H1 (cell line): Measurements from ENCODE around the gene ARHGEF28. TPM values are rescaled to one million over a fixed set of nuclear protein-coding genes. Genes with fewer than 3 reads are reported as not detected.

Experiments
- CTCF ChIA-PET: fragments of 300-600 bp; sonication (Branson Sonifier 250); formaldehyde crosslinking; loops from one replicate; lab custom pipeline; 2021; ENCODE audit not compliant: partially characterized antibody; lab: Charles Lee
- POLR2A ChIA-PET: fragments of 300-600 bp; sonication (Branson Sonifier 250); formaldehyde crosslinking; loops from one replicate; lab custom pipeline; 2021; ENCODE audit warnings: inconsistent platforms; ENCODE audit not compliant: partially characterized antibody; lab: Charles Lee
- DNase-seq, 2 experiments: peaks; one replicate each; pipeline versions ENCODE4 v3.0.0 to v3.0.0-alpha.2; 2010 to 2022; ENCODE audit warnings: low spot score in 2 of 2, low read depth in 1 of 2, mixed read lengths in 1 of 2
- FAIRE-seq: peaks from 2 replicates; lab custom pipeline; 2011; peaks lifted over from hg19 to GRCh38; lab: Jason Lieb, UNC
- H2AFZ ChIP-seq: 2 replicates; pipeline ENCODE4 v1.8.1; 2012; ENCODE audit warnings: low read length, inconsistent platforms
- H2AK5ac ChIP-seq: 2 replicates; pipeline ENCODE4 v1.6.1; 2013; ENCODE audit warnings: low read depth, low read length
- H2BK120ac ChIP-seq: replicated peaks from 2 replicates; pipeline ENCODE3; 2013; ENCODE audit warnings: low read depth, low read length, inconsistent platforms
- H2BK12ac ChIP-seq: 2 replicates; pipeline ENCODE4 v1.6.1; 2013; ENCODE audit warnings: low read depth, low read length
- H2BK15ac ChIP-seq: 2 replicates; pipeline ENCODE4 v1.6.1; 2013; ENCODE audit warnings: low read length
- H2BK20ac ChIP-seq: 2 replicates; pipeline ENCODE4 v1.6.1; 2013; ENCODE audit warnings: low read length
- H2BK5ac ChIP-seq: 2 replicates; pipeline ENCODE4 v1.6.1; 2013; ENCODE audit warnings: low read depth, low read length
- H3K14ac ChIP-seq: 2 replicates; pipeline ENCODE4 v1.6.1; 2013; ENCODE audit warnings: inconsistent platforms; ENCODE audit not compliant: insufficient read length
- H3K18ac ChIP-seq: 2 replicates; pipeline ENCODE4 v1.6.1; 2013; ENCODE audit warnings: low read length; ENCODE audit errors: extremely low read depth
- H3K23ac ChIP-seq: 2 replicates; pipeline ENCODE4 v1.6.1; 2013; ENCODE audit warnings: inconsistent platforms; ENCODE audit not compliant: insufficient read length
- H3K23me2 ChIP-seq: 2 replicates; pipeline ENCODE4 v1.6.1; 2013; ENCODE audit warnings: low read depth, low read length
- H3K27ac ChIP-seq: 2 replicates; pipeline ENCODE4 v1.6.1; 2011; ENCODE audit warnings: low read depth, low read length, inconsistent platforms
- H3K27me3 ChIP-seq, 4 experiments: replicated peaks in 1 of 4; 1 replicate in 1 of 4; 2 replicates in 3 of 4; pipeline versions ENCODE4 v1.6.1 to v1.8.1; 2011 to 2013; ENCODE audit warnings: low read length in 3 of 4, mild to moderate bottlenecking in 3 of 4, inconsistent platforms in 2 of 4, mixed read lengths in 2 of 4, moderate library complexity in 1 of 4; ENCODE audit not compliant: control insufficient read depth in 3 of 4, insufficient read depth in 3 of 4; ENCODE audit errors: extremely low read depth in 1 of 4
- H3K36me3 ChIP-seq, 4 experiments: 2 replicates each; pipeline versions ENCODE4 v1.6.1 to v1.8.1; 2011 to 2013; ENCODE audit warnings: mild to moderate bottlenecking in 4 of 4, low read length in 3 of 4, moderate library complexity in 2 of 4, control low read depth in 1 of 4, inconsistent platforms in 1 of 4; ENCODE audit not compliant: insufficient read depth in 4 of 4, control insufficient read depth in 2 of 4
- H3K4ac ChIP-seq: replicated peaks from 2 replicates; pipeline ENCODE3; 2013; ENCODE audit warnings: low read length, low read depth, mixed read lengths, inconsistent platforms; ENCODE audit not compliant: insufficient read length
- H3K4me1 ChIP-seq, 4 experiments: replicated peaks in 1 of 4; 1 replicate in 1 of 4; 2 replicates in 3 of 4; pipeline versions ENCODE4 v1.6.1 to v1.8.1; 2011 to 2013; ENCODE audit warnings: low read length in 3 of 4, inconsistent platforms in 2 of 4, mixed read lengths in 1 of 4; ENCODE audit not compliant: insufficient read depth in 4 of 4, control insufficient read depth in 3 of 4
- H3K4me2 ChIP-seq, 2 experiments: 2 replicates each; pipeline versions ENCODE4 v1.6.1 to v1.8.1; 2011 to 2013; ENCODE audit warnings: low read depth in 2 of 2, low read length in 2 of 2, control low read depth in 1 of 2, inconsistent platforms in 1 of 2, mild to moderate bottlenecking in 1 of 2; ENCODE audit not compliant: insufficient read depth in 1 of 2
- H3K4me3 ChIP-seq, 4 experiments: fragments of 200-600, 300-600 bp in 1 of 4; sonication (generic), shearing (Covaris generic), sonication (Bioruptor Twin) in 1 of 4; 2 replicates each; pipeline versions ENCODE4 v1.5.1 to v1.8.1; 2011 to 2016; ENCODE audit warnings: low read length in 4 of 4, low read depth in 3 of 4, control low read depth in 2 of 4, inconsistent platforms in 2 of 4, mild to moderate bottlenecking in 2 of 4, mixed read lengths in 1 of 4, moderate library complexity in 1 of 4; ENCODE audit not compliant: insufficient read depth in 2 of 4; ENCODE audit errors: extremely low read depth in 1 of 4
- H3K56ac ChIP-seq: replicated peaks from 2 replicates; pipeline ENCODE3; 2013; ENCODE audit warnings: low read depth, mild to moderate bottlenecking, mixed read lengths, low read length, inconsistent platforms; ENCODE audit not compliant: insufficient read length
- H3K79me1 ChIP-seq: 2 replicates; pipeline ENCODE4 v1.6.1; 2013; ENCODE audit warnings: low read depth, low read length, control low read depth
- H3K79me2 ChIP-seq, 2 experiments: 2 replicates each; pipeline versions ENCODE4 v1.6.1 to v1.8.1; 2012 to 2013; ENCODE audit warnings: low read length in 2 of 2, mild to moderate bottlenecking in 2 of 2, inconsistent platforms in 1 of 2; ENCODE audit not compliant: insufficient read depth in 2 of 2, control insufficient read depth in 1 of 2
- H3K9ac ChIP-seq, 4 experiments: replicated peaks in 1 of 4; 1 replicate in 1 of 4; 2 replicates in 3 of 4; pipeline versions ENCODE4 v1.6.1 to v1.8.1; 2011 to 2013; ENCODE audit warnings: low read depth in 3 of 4, low read length in 3 of 4, control low read depth in 2 of 4, mild to moderate bottlenecking in 2 of 4, moderate library complexity in 2 of 4, inconsistent platforms in 1 of 4; ENCODE audit errors: extremely low read depth in 1 of 4
- H3K9me3 ChIP-seq, 2 experiments: 2 replicates each; pipeline versions ENCODE4 v1.6.1 to v1.8.1; 2012 to 2013; ENCODE audit warnings: mild to moderate bottlenecking in 2 of 2, moderate library complexity in 2 of 2, control low read depth in 1 of 2, inconsistent platforms in 1 of 2, low read depth in 1 of 2, low read length in 1 of 2, mixed read lengths in 1 of 2; ENCODE audit not compliant: insufficient read depth in 2 of 2
- H4K20me1 ChIP-seq, 2 experiments: replicated peaks in 1 of 2; 2 replicates each; pipeline versions ENCODE3 to v1.8.1; 2011 to 2013; ENCODE audit warnings: inconsistent platforms in 2 of 2, low read length in 2 of 2, mild to moderate bottlenecking in 1 of 2; ENCODE audit not compliant: insufficient read depth in 2 of 2, control insufficient read depth in 1 of 2
- H4K5ac ChIP-seq: 2 replicates; pipeline ENCODE4 v1.6.1; 2013; ENCODE audit warnings: low read length, low read depth, mixed read lengths, inconsistent platforms; ENCODE audit not compliant: insufficient read length
- H4K8ac ChIP-seq: 2 replicates; pipeline ENCODE4 v1.8.0; 2013; ENCODE audit warnings: mild to moderate bottlenecking, moderate library complexity, low read length, inconsistent platforms; ENCODE audit not compliant: insufficient read depth; ENCODE audit errors: extremely low read depth
- H4K91ac ChIP-seq: replicated peaks from 2 replicates; pipeline ENCODE3; 2013; ENCODE audit warnings: low read length, mixed read lengths, inconsistent platforms; ENCODE audit not compliant: insufficient read length
- MAFK ChIP-seq: IDR thresholded peaks from 2 replicates; pipeline ENCODE4 v1.6.1; 2012; ENCODE audit warnings: low read depth, mild to moderate bottlenecking, improper control_type of control experiment, low read length
- RXRA ChIP-seq: IDR thresholded peaks from 2 replicates; pipeline ENCODE4 v1.6.1; 2011; ENCODE audit warnings: low read depth, mild to moderate bottlenecking, low read length, moderate library complexity; ENCODE audit not compliant: insufficient read depth
- SP4 ChIP-seq: IDR thresholded peaks from 2 replicates; pipeline ENCODE4 v1.6.1; 2012; ENCODE audit warnings: low read length, inconsistent platforms
- SUZ12 ChIP-seq: fragments of 200-600 bp; sonication (generic); IDR thresholded peaks from 2 replicates; pipeline ENCODE4 v1.6.1; 2012; ENCODE audit warnings: mild to moderate bottlenecking, inconsistent platforms, low read length, moderate library complexity, mixed read lengths
- YY1 ChIP-seq: IDR thresholded peaks from 2 replicates; pipeline ENCODE4 v1.6.1; 2011; ENCODE audit warnings: low read depth, mild to moderate bottlenecking, low read length
- WGBS, 2 experiments: shearing (Covaris generic) in 1 of 2; methylation state at CpG; one replicate each; pipeline versions ENCODE4 v1.1.6 to v1.1.7; 2013 to 2015; ENCODE audit warnings: low lambda C conversion rate in 2 of 2, mixed read lengths in 2 of 2, inconsistent platforms in 1 of 2, low coverage in 1 of 2, missing lambda C conversion rate in 1 of 2; ENCODE audit not compliant: insufficient replicate concordance in 2 of 2, insufficient coverage in 1 of 2, insufficient read length in 1 of 2; ENCODE audit errors: extremely low coverage in 1 of 2, missing lambda C conversion rate in 1 of 2; 5-methylcytosine and 5-hydroxymethylcytosine counted together
- polyA plus RNA-seq, 7 experiments: library from polyadenylated mRNA; depleted of rRNA in 3 of 7; stranded (reverse) in 5 of 7; unstranded in 2 of 7; fragments of >200 nt in 5 of 7; fragments of 200-250 nt in 2 of 7; gene quantifications; 1 replicate in 5 of 7; 2 replicates in 1 of 7; 4 replicates in 1 of 7; pipeline versions ENCODE4 v1.2.1 to v1.2.3, GENCODE V29; 2011 to 2013; ENCODE audit warnings: missing spikeins in 2 of 7, mixed read lengths in 2 of 7
- total RNA-seq: library from RNA; stranded (reverse); fragmentation: NEBNext Ultra II Directional; extraction: Animal tissue kit (Norgen Biotek cat#: 25700); gene quantifications from 2 replicates; pipeline ENCODE4 v1.2.1, GENCODE V29; 2021

ARHGEF28 gene
- total and polyA plus RNA-seq, 2 of the 8 experiments (the other 6 are each of a cell fraction or from before 2014, with no cell fraction given): 0.33 to 1.0 TPM

- DNase-seq (no peak), FAIRE-seq (no peak)
- CTCF ChIA-PET: interaction anchor here (1.0 to 1.6 kb wide), 5 partner anchors 115 to 755 kb away, joined by 3 to 4 read pairs (median 4); no protein-coding TSS in a partner anchor
These were observed 273.1 kb downstream of the ARHGEF28 start for GRCh38 chr5:73899055-73899454.

More at GRCh38 chr5:73899055-73899454, 273.1 kb downstream of the ARHGEF28 start:
- Histone ChIP-seq H3K27ac (no peak overlapping the region), H2BK120ac (no peak overlapping the region), H3K27me3 (no peaks in the 10 kb centered on the region), H4K20me1 (no peaks in the 10 kb centered on the region), H3K4me3 (no peak overlapping the region), H4K5ac (no peak overlapping the region), H3K36me3 (no peaks in the 10 kb centered on the region), H2BK5ac (no peak overlapping the region), H3K4me2 (no peak overlapping the region), H3K14ac (no peak overlapping the region), H2BK12ac (no peak overlapping the region), H3K56ac (no peak overlapping the region), H3K4ac (no peak overlapping the region), H3K79me1 (no peaks in the 10 kb centered on the region), H3K9ac (no peak overlapping the region), H4K8ac (no peak overlapping the region), H4K91ac (no peak overlapping the region), H2AK5ac (no peak overlapping the region), H3K23ac (no peak overlapping the region), H3K9me3 (no peaks in the 10 kb centered on the region), H2BK20ac (no peak overlapping the region), H3K18ac (no peak overlapping the region), H3K4me1 (no peaks in the 10 kb centered on the region), H3K79me2 (no peaks in the 10 kb centered on the region), H3K23me2 (no peaks in the 10 kb centered on the region), H2AFZ (no peak overlapping the region), H2BK15ac (no peak overlapping the region)
- 94% methylated on average over 5 of the region's 9 CpGs; no CpG with 5 or more reads in 1 of the 2 experiments for WGBS, 2 experiments
- POLR2A ChIA-PET: no interaction called here
- no peak for TF ChIP-seq MAFK
- no peak for TF ChIP-seq RXRA
- no peak for TF ChIP-seq SUZ12
- TF ChIP-seq SP4: no peak
- no peak for TF ChIP-seq YY1
